IMR-90 (cell line): Measurements from ENCODE around the gene TRIO.

Experiments
- BHLHE40 ChIP-seq: fragments of 150-350 bp; IDR thresholded peaks from 2 replicates; pipeline ENCODE4 v1.6.1; 2016; ENCODE audit warnings: mild to moderate bottlenecking, low read depth, low read length
- CEBPB ChIP-seq: IDR thresholded peaks from 2 replicates; pipeline ENCODE4 v1.6.1; 2012; ENCODE audit warnings: low read depth, low read length, improper control_type of control experiment
- MAFK ChIP-seq: IDR thresholded peaks from 2 replicates; pipeline ENCODE4 v1.6.1; 2012; ENCODE audit warnings: low read depth, low read length, improper control_type of control experiment
- MAZ ChIP-seq: IDR thresholded peaks from 2 replicates; pipeline ENCODE4 v1.6.1; 2012; ENCODE audit warnings: low read depth, mild to moderate bottlenecking, low read length, improper control_type of control experiment, moderate library complexity, borderline replicate concordance
- MXI1 ChIP-seq: IDR thresholded peaks from 2 replicates; pipeline ENCODE4 v1.6.1; 2012; ENCODE audit warnings: low read depth, mild to moderate bottlenecking, low read length, moderate library complexity, borderline replicate concordance
- POLR2A ChIP-seq: IDR thresholded peaks from 2 replicates; pipeline ENCODE4 v1.6.1; 2012; ENCODE audit warnings: mild to moderate bottlenecking, low read depth, low read length
- RAD21 ChIP-seq: IDR thresholded peaks from 2 replicates; pipeline ENCODE4 v1.6.1; 2012; ENCODE audit warnings: low read length, improper control_type of control experiment
- RCOR1 ChIP-seq: IDR thresholded peaks from 2 replicates; pipeline ENCODE4 v1.6.1; 2012; ENCODE audit warnings: mild to moderate bottlenecking, low read length, improper control_type of control experiment; ENCODE audit not compliant: insufficient replicate concordance
- RFX5 ChIP-seq: IDR thresholded peaks from 2 replicates; pipeline ENCODE4 v1.8.0; 2012; ENCODE audit warnings: low read depth, mild to moderate bottlenecking, low read length, moderate library complexity
- SMC3 ChIP-seq: fragments of 150-350 bp; IDR thresholded peaks from 2 replicates; pipeline ENCODE4 v1.6.1; 2016; ENCODE audit warnings: low read depth, mild to moderate bottlenecking, antibody characterized with exemption, low read length, moderate library complexity
- USF2 ChIP-seq: fragments of 150-350 bp; IDR thresholded peaks from 2 replicates; pipeline ENCODE4 v1.6.1; 2017; ENCODE audit warnings: mild to moderate bottlenecking, antibody characterized with exemption, low read length, low read depth
- TF ChIP-seq, protein P1 (sequence below): conservative IDR thresholded peaks from 2 replicates; pipeline ENCODE4 v1.5.1; 2012; ENCODE audit warnings: mild to moderate bottlenecking, low read depth, low read length, improper control_type of control experiment
- TF ChIP-seq, protein P2 (sequence below): fragments of 150-350 bp; IDR thresholded peaks from 2 replicates; pipeline ENCODE4 v1.6.1; 2016; ENCODE audit warnings: low read depth, mild to moderate bottlenecking, low read length, moderate library complexity, borderline replicate concordance

DNA sequence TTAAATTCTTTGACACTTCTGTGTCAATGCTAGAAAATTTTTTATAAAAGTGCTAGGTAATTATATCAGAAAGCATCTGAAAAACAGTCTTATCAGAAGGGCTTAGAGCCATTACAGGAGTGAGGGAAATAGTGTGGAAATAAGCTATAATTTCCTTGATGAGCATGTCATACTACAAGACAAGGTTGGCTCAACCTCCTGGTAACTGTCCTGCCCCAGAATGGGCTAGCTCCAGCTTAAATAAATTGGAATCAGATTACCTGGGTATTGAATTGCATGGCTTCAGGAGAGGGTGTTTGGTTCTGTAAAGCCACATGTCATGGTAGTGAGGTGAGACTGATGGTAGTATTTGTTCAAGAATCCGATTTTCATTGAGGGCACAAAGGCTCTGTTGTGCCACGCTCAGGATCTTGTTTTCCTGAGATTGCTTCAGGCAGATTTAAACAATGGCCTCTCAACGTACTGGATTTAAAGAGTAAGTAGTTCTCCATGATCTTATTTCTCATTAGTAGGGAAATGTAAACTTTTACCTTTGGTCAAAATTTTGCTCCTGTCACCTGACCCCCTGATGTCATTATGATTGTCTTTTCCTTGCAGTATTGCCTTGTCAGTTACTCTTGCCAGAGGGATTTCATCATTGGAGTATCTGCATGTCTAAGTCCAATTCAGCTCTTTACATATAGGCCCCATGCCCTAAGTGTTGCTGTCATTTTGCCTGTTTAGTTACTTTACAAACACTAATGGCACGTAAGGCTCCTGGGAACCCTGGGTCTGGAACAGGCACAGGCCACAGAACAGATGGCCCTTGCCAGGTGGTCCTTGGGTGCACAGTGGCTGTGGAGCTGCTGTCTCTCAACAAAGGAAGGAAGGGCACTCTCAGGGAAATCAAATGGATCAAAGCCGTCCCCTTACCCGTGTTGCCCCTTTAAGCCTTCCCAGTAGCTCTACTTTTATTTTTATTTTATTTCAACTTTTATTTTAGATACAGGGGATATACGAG, 21.3 kb downstream of the TRIO start:
- TF ChIP-seq, protein P1, sequence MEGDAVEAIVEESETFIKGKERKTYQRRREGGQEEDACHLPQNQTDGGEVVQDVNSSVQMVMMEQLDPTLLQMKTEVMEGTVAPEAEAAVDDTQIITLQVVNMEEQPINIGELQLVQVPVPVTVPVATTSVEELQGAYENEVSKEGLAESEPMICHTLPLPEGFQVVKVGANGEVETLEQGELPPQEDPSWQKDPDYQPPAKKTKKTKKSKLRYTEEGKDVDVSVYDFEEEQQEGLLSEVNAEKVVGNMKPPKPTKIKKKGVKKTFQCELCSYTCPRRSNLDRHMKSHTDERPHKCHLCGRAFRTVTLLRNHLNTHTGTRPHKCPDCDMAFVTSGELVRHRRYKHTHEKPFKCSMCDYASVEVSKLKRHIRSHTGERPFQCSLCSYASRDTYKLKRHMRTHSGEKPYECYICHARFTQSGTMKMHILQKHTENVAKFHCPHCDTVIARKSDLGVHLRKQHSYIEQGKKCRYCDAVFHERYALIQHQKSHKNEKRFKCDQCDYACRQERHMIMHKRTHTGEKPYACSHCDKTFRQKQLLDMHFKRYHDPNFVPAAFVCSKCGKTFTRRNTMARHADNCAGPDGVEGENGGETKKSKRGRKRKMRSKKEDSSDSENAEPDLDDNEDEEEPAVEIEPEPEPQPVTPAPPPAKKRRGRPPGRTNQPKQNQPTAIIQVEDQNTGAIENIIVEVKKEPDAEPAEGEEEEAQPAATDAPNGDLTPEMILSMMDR, result no peak
- TF ChIP-seq POLR2A (no peak), RCOR1 (no peak), SMC3 (no peak), MAFK (no peak), RAD21 (no peak), RFX5 (no peak), CEBPB (no peak), BHLHE40 (no peak), MXI1 (no peak), MAZ (no peak), USF2 (no peak)
- TF ChIP-seq, protein P2, sequence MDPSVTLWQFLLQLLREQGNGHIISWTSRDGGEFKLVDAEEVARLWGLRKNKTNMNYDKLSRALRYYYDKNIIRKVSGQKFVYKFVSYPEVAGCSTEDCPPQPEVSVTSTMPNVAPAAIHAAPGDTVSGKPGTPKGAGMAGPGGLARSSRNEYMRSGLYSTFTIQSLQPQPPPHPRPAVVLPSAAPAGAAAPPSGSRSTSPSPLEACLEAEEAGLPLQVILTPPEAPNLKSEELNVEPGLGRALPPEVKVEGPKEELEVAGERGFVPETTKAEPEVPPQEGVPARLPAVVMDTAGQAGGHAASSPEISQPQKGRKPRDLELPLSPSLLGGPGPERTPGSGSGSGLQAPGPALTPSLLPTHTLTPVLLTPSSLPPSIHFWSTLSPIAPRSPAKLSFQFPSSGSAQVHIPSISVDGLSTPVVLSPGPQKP, result no peak
